ENCODE data around the gene GPR62.
A peak's percentile ranks its signal among the peaks of the same experiment; 100 is the strongest.

GPR62 gene

DNA sequence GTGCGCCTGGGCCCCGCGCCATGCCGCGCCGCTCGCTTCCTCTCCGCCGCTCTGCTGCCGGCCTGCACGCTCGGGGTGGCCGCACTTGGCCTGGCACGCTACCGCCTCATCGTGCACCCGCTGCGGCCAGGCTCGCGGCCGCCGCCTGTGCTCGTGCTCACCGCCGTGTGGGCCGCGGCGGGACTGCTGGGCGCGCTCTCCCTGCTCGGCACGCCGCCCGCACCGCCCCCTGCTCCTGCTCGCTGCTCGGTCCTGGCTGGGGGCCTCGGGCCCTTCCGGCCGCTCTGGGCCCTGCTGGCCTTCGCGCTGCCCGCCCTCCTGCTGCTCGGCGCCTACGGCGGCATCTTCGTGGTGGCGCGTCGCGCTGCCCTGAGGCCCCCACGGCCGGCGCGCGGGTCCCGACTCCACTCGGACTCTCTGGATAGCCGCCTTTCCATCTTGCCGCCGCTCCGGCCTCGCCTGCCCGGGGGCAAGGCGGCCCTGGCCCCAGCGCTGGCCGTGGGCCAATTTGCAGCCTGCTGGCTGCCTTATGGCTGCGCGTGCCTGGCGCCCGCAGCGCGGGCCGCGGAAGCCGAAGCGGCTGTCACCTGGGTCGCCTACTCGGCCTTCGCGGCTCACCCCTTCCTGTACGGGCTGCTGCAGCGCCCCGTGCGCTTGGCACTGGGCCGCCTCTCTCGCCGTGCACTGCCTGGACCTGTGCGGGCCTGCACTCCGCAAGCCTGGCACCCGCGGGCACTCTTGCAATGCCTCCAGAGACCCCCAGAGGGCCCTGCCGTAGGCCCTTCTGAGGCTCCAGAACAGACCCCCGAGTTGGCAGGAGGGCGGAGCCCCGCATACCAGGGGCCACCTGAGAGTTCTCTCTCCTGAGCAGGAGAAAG lies 951 bp downstream of the GPR62 start:
- DNase-seq = peak in 2 of 4 experiments; percentile 11 to 32

DNA sequence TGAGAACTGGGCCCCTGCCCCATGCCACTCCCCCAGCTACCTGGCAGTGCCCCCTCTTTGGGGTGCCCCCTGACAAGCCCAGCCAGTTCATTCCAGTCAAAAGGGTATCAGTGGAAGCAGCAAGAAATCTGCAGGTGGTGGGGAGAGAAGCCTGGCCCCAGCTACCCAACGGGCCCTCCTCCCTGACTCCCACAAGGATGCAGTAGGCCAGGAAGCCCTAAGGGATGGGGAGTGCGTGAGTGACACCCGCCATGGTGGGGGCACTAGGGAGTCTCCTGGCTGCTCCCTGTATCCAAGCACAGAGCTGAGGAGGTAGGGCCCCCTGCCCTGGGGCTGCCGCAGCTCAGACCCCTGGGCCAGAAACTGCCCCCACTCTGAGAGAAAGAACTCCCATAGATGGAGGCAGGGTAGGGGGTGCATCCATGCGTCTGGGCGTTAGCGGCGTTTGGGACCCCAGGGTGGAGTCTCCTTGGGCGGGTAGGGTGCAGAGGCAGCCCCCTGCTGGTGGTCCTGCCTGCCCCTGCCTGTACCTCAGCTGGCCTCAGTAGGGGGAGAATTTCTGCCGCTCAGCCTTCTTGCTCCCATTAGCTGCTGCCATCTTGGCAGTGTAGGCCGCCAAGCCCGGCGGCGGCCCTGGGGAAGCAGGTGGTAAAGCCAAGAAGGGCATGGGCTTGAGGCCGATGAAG lies 2.5 kb downstream of the GPR62 start:
- DNase-seq = no peak

DNA sequence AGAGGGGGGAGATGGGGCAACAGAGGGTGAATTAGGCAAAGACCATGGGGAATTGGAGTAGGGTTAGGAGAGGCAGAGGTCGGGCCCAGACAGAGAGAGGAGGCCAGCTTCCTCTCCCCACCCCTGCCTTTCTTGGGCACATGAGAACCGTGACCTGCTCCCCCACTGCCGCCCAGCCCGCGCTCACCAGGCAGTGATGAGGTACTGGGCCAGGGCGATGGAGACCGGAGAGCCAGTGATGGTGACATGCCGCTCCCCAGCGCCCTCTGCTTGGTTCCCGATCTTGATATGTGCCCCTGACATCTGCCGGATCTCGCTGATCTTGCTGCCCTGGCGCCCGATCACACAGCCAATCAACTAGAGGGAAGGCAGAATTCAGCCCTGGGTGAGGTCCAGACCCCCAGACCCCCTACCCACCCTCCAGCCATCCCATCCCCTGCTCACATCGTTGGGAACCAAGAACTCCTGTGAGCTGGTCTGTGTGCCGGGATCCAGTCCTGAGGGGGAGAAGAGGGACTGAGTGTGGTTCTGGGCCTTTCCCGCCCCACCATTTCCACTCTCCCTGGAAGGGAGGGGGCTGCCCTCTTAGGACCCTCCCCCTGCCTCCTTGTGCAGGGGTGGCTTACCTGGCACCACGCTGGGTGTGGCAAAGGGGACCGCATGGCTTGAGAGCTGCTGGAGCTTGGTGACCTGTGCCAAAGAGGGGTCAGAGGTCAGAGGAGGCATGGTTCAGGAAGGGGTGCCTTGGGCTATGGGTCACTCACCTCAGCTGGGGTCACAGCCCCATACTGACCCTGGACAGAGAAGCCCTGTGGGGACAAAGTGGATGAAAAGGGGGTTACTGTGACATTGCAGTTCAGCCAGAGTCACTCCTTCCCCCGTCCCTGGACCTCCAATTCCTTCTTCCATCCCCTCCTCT lies 3.7 kb downstream of the GPR62 start:
- no peak for DNase-seq

DNA sequence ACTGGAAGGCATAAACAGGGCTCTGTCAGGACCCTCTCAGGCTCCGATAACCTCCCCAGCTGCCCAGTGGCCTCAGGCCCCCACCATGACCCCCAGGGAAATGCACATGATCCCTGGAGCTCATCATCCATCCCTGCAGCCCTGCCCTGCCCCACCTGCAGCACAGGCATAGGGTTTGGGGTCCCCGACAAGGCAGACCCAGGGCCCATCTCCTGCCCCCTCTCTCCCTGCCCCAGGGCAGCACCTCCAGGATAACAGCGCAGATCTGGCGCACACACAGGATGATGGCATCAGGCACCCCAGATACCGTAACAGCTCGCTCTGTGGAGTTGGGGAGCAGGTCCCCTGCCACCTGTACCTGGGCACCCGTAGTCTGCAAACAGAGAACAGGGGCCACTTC lies 4.5 kb downstream of the GPR62 start:
- DNase-seq = no peak

DNA sequence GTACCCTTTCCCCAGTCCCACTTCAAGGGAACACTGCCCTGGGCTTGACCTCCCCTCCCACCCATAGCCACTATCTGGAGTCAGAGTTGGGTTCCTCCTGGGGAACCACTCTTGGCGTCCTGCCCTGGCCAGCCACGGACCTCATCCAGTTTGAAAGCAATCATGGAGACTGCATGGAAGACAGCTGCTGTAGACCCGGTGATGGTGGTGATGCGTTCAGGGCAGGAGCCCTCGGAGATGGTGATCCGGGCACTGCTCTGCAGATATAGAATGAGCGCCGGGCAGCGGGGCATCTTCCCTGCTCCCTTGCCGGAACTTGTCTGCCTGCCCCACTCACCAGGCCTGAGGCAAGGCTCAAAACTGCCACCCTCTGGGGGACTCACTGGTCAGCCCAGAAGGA lies 5.2 kb downstream of the GPR62 start:
- no peak for DNase-seq

DNA sequence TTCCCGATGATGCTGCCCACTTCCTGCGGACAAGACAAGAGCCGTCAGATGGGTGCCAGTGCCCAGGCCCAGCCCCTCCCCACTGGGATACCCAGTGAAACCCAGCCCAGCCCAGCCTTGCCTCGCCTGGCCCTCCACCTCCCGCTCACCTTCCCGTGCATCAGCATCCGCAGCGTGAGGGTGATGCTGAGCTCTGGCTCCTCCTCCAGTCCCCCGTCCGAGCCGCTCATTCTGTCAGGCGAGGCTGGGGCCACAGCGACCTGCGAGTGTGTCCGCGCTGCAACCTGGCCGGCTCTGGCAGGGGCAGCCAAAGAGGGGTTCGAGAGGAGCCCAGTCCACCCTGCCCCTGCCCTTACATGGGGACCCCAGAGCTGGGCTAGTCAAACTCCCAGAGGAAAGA lies 5.8 kb downstream of the GPR62 start:
- DNase-seq = no peak

DNA sequence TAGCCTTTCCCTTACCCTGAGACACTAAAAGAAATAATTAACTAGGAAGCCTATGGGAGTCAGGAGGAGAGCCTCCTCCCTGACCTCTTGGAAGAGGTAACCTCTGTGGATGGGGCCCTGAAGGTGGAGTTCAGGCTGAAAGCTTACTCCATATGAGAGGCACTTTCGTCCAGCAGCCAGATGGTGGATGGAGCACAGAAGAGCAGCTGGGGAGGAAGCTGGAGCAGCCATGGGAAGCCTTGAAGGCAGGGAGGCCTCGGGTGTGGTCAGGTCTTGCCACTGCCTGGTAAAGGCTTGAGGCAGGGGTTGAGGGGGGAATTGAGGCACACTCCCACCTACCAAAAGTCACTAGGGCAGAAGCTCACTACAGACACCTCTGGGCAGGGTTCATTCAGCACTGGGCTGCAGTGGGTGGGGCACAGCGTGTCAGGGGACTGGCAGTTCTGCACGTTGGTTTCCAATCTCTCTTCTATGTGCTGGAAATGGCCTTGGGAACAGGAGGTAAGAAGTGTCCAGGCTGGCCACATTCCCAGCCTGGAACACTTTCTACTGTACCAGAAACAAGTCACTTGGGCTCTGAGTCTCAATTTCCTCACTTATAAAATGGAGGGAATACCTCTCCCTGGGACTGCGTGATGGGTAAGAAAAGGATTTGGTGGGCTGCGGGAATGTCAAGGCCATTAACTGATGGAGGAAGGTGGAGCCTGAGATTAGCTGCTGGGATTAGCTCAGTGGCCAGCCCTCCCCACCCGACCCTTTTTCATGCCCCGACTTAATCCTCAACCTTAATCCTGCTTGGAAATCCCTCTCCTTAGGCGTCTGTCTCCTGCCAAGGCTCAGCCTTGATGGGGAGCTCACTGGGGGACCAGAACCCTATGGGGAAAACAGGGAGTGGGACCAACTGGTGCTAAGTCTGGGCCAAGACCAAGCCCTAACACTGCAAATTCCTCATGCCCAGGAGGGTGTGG lies 6.7 kb downstream of the GPR62 start:
- DNase-seq = no peak

DNA sequence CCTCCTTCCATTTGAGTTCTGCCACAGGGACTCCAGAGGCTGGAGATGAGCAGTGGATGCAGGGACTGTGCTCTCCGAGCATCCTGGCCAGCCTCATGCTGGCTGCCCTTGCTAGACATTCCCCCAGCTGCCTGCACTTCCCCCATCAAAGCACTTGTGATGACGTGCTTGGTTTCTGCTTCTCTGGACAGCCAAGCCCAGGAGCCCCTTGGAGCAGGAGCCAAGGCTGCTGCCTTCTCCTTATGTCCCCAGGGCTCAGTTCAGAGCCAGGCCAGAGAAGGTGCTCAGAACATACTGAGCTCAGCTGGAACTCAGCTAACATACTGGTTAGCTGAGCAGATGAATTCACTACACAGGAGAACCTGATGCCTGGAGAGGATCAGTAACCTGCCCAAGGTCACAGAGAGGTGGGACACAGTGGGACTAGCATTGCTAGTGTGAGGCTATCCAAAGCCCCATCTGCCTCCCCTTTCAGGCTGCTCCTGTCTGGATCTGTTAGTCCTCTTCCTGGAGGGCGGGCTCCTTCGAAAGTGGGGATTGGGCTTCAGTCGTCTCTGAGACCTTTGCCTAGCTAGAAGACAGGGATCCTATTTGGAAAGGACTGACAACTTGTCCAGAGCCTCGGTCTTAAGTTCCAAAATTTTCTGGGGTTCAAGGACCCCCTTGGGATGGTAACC lies 7.8 kb downstream of the GPR62 start:
- DNase-seq = no peak

DNA sequence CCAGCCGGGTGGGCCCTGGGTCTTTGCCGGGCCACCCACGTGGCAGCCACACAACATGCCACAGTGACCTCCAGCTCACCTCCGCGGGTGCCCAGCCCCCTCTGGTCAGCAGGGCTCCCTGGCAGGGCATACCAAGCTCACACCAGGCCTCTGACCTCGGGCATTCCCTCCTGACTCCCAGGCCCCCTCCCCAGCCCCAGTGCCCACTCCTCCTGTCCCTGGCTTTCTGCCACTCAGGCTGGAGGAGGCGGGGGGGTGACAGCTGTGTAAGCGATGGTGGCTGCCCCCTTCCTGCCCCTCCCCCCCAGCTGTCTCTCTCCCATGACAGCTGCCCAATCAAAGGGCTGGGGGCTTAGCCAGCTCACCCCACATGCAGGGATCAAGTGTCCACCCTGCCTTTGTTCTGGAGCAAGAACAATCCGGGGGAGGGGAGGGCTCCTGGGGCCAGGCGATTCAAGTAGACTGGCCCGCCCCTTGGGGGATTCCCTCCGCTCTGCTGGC lies 8.8 kb downstream of the GPR62 start:
- DNase-seq = no peak

DNA sequence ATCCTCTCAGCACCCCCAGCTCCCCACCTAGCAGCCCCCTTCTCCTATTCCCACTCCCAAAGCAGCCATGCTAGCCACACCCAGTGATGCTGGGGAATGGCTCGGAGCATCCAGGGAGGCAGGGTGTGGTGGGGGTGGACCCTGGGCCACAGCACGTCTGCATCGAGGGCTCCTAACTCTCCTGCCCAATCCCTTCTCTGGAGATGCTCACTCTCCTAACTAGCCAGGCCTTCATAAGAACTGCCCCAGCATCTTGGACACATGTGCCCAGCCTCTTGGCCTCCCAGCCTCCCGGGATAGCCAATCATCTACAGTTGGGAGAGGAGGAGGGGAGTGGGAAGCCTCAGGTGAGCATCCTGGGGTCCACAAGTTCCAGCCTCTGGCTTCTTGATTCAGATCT lies 9.3 kb downstream of the GPR62 start:
- DNase-seq = no peak

DNA sequence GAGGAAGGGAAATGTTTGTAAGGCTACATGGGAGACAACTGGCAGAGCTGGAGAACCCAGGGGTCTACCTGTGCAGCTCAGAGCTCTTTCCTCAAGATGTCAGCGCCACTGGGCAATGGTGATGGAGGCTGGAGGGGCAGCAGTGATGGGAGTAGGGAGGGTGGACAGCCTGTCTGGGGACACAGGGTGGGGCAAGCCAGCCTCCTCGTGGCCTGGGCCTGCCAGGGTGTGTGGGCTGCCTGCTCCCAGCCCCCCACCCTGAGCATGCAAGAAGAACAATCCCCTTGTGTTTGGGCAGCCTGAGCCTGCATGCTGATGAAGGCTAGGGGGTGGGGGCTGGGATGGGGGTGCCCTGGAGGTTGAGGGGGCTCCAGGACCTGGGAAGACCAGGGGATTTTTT lies 10.8 kb downstream of the GPR62 start:
- DNase-seq = no peak

DNA sequence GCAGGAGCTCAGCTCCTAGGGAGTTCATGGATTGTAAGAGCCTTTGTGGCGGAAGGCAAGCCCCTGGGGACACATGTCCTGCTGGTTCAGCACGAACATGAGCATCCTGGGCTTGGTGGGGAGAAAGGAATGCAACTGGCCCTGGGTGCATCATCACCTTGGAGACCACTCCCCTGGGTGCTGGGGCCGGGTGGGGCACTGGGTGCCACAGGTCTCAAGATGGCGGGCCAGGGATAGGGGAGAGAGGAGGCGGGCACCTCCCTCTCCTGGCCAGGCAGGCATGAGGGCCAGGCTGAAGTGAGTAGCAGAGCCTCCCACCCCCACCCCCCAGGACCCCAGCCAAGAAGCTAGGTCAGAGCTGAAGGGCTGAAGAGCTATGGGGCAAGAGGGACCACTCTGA lies 11.3 kb downstream of the GPR62 start:
- no peak for DNase-seq

DNA sequence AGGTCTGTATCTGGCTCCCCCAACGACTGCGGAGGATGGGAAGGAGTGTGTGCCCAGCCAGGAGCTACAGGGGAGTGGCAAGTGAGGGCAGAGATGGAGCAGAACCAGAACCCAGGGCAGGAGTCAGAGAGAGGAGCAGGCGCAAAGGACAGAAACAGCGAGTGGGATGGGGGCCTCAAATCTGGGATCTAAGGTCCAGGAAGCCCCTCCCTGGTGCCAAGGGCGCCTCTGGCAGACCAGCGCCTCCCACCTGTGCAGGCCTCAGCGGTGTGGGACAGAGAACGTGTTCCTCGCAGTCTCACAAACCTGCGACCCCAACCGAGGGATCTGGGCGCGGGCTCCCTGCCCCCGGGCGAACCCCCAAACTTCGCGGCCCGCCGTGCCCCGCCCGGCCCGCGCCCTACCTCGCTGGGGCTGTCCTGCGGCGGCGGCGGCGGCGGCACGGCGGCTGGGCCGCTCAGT lies 11.8 kb downstream of the GPR62 start:
- no peak for DNase-seq

DNA sequence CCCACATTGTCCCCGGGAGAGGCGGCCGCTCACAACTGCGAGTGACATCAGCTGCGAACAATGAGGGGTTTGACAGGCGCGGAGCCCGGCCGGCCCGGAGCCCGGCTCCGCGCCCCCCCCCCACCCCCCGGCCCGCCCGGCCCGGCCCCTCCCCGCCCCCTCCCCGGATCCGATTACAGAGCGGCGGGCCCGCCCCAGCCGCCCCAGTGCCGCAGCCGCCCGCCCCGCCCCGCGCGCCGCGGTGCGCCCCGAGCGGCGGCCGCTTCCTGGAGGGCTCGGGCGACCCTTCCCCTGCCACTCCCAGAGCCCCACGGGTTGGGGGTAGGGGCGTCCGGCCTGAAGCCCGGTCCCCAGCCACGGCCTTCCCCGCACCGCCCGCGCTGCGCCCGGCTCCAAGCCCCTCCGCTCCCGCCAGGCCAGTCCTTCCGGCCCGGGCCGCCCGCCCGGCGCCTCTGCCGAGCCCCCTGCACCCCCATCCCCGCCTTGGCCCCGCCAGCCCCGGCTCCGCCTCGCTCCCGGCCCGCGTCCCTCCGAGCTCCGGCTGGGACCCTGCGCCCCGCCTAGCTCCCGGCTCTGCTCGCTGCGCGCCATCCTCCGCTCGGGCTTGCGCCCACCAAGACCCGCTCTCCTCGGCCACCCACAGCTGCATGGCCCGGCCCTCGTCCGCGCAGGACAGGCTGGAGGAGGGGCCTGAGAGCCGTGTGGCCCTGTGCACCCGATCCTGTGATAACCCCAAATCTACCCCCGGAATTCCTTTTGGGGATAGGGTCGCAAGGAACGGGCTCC lies 12.4 kb downstream of the GPR62 start, which contains the start of gene PCBP4:
PCBP4 (minus strand) TSS at position 71 of the 786 bp plus-strand sequence. CDS start 6,214 bp downstream, outside the sequence.
- DNase-seq = peak in 1 of 4 experiments; percentile 41

DNA sequence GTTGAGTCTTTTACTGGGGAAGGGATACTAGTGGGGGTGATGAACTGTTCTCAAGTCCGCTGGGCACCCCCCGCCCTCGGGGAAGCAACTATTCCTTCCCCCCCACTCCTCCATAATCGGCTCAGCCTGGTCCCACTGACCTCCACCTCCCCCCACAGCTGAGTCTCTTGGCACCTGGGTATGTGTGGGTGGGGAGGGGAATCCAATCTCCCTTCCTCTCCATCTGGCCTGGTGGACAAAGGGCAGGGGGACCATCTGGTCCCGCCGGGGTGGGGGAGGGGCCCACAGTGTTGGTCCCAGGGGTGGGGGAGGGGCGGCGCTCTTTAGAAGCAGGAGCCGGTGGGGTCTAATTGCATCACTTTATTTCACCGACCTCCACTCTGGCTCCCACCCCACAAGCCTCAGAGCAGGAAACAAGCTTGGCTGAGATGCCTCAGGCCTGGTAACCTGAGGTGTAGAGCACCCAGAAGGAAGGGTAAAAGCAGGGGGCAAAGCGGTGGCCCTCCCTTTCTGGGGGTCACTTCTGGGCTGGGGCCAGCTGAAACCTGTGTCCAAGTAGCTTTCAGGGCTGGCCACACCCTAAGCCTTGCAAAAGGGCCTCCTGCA lies 13.1 kb downstream of the GPR62 start:
- no peak for DNase-seq

DNA sequence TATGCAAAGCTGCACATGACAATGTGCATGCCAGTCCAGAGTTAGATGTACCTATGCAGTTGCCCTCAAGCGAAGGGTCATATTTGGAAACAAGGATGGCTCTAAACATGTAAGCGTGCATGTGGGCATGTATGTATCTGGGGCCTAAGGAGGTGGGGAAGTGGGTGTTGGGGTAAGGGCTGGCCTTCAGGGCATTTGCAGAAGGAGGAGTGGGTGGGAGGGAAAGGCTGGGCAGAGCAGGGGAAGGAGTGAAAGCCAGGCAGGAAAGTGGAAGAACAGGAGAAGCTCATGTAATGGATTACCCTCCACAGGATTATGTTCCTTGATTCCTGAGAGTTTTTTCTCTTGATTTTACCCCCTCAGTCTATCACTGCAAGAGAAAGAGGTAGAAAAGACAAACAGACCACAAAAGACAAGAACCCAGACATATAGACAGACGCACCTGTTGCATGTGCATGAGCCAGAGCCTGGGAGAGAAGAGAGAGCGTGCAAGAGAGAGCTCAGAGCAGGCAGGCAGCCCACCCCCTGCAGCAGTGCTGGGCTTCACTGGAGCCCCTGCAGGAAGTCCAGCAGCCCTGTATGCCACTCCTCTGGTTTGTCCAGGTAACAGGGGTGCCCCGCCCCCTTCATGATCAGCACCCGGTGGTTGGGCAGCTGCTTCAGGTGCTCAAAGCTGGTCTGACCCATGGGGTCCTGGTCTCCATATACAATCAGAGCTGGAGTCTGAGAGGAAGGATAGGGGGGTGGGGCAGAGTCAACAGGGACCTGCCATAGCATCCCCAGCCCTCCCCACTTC lies 13.9 kb downstream of the GPR62 start:
- DNase-seq = no peak

DNA sequence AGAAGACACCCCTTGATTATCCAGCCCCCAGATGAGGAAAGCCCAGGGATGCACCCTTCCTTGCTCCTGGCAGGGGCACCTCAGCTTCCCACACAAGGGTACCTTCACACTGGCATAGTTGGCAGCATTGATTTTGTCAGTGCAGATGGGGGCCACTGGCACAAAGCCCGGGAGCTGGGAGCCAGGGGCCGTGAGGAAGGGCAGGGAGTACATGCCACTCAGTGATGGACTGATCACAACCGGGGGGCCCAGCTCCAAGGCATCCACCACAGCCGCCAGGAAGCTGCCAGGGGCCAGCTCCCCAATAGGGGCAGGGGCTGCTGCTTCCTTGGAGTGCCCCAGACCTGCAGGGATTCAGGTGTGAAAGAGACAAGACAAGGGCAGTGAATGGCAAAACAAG lies 14.7 kb downstream of the GPR62 start:
- no peak for DNase-seq

DNA sequence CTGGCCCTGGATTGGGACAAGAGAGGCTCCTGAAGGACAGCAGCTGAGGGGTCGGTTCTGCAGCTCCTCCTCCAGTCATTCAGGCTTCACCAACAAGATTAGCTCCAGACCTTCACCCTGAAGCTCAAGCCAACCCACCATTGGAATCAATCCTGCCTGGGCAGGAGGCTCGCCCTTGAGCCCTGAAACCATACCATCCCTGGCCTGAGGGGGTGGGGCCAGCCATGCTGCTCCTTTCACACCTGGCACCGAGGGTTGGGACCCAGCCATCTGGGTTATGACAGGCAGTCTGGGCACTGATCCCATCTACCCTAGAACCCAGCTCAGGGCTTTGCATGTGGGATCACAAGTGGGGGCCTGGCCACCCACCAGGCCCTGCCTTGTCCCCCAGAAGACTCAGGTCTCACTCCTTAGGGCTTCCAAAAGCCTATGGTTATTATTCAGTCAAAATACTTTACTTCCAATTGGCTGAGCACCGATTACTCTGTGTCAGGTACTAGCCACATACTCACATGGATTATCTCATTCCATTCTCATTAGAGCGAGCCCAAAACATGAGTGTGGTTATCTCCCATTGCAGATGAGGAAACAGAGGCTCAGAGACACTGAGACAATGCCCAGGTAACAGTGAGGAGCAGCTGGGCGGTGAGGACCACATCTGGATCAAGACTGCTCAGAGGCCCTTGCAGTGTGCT lies 15.6 kb downstream of the GPR62 start:
- DNase-seq = no peak

All from activated naive CD4-positive, alpha-beta T cell (primary cell).